ENCODE results near the gene TSPAN9.

The TSPAN9 gene

DNA sequence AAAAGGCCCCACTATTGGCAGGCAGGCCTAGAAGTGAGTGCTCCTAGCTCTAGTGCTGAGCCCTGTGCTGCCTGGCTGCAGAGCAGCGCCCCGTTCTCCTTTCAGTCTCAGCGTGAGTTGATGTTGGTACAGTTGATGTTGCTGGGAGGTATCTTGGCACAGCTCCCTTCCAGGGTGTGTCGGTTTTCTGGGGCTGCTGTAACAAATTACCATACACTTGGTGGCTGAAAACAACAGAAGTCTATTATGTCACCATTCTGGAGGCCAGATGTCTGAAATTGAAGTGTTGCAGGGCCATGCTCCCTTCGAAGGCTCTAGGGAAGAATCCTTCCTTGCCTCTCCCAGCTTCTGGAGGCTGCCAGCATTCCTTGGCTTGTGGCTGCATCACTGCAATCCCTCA, 151.4 kb downstream of the TSPAN9 start:
- no peak for DNase-seq

DNA sequence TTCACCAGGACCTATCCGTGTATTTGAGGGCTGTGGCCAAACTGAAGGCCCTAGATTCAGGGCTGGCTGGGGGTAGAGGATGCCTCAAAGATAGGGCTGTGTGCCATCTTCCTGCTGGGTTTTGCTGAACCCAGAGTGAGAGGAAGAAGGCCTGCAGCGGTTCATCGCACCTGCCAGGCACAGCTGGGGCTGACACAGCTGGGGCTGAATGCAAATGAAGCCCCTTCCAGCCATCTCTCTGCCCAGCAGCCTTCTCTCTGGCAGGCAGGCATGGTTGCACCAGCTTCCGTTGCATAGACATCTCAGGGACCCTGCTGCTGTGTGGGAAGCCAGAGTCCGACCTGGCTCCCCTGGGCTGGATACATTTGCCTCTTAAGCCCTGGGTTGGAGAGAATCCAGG, 152.4 kb downstream of the TSPAN9 start:
- DNase-seq: no peak

DNA sequence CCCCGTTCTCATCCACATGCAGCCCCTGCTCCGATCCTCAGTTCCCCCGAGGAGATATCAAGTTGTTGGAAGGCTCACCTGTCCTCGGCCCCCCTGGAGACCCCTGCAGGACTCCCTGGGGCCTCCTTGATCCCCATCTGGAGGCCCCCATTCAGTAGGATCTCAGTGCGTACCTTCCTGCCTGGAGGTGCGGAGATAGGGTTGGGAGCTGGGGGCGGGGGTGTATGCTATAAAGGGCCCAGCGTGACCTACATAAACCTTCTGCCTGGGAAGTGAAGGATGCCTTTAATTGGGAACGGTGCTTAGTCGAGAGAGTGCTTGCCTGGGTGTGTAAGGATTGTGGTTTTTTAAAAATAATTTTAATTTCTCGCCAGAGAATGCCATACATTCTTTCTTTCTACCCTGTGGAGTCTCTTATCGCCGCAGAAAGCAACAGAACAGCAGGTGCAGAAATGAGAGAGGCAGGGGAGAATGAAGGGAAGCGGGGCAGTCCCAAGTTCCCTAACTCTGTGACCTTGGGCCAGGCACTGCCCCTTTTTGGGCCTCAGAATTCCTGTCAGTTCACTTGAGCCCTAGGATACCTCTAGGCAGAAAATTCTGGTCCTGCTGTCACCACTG, 153.7 kb downstream of the TSPAN9 start:
- peak; percentile 10 for DNase-seq

DNA sequence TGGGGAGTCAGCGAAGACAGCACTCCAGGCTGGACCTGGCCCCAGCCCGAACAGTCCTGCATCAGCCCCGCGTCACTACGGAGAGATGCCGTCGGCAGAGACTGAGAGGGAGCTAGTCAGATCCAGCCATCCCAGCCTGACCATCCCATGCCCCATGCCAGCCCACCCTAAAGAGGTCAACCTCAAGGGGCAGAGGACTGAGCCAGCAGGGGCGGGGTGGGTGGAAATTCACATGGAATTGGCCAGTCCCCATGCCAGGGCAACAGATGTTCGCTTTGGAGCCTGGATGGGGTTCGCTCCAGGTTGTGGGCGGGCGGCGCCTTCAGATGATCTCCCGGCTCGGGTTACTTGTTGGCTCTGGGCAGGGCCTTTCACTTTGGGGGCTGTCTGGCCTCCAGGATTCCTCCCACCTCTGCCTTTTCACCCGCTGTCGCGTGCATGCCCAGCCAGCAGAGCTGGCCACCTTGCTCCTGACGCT, 154.3 kb downstream of the TSPAN9 start:
- no peak for DNase-seq

DNA sequence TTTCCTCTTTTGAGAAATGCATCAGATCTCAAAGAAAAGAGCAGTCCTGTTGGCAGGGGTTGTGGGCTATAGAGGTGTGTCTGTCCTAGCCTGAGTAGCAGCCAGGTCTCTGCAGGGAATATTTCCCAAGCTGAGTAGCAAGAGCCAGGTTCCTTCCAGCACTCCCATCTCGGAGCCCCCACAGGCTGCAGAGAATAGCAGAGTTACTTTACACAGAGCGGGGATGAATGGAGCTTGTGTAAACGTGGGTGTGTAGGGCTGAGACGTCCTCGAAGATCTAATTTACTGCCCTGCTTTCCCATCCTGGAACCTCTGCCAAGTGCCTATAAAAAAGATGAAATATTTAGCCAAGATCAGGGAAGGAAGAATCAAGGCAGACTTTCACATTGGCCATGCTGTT, 156.6 kb downstream of the TSPAN9 start:
- DNase-seq: no peak

GRCh38 chr12:3236345-3237187, 159.4 kb downstream of the TSPAN9 start:
- DNase-seq: peak; percentile 64

DNA sequence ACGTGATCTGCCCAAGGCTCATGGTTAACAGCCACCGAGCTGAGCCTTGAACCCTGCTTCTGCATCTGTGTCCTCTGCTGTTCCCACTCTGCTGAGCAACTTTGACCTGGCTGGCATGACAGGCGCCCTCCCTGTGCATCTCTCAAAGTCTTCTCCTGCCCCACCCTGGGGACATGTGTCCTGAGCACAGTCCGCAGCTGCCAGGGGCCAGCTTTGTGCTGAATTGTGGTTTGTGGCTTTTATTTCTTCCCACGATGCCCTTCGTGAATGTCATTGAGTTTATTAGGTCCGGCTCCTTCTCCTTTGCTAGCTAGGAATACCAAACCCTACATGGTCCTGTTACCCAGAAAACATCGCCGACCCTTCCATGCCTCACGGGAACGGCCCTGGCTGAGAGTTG, 161.0 kb downstream of the TSPAN9 start:
- no peak for DNase-seq

DNA sequence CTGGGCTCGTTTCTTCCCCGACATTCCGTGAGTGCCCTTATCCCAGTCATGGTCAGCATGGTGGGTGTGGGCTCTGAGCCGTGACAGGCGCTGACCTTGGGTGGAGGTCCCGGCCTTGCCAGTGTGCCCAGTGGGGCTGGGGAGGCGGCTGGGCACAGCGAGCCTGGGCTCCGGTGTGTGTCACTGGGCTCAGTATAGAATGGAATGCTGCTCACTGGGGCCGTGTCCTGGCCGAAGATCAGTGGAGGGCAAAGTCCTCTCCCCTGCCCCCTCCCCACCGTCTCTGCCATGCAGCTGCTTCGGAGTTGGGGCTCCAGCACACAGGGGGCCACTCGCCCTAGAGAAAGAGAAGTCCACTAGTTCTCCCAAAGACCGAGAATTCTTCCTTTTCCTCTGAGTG, 164.4 kb downstream of the TSPAN9 start:
- no peak for DNase-seq

- DNase-seq: no peak
Observed at GRCh38 chr12:3242199-3242863, 165.2 kb downstream of the TSPAN9 start.

DNA sequence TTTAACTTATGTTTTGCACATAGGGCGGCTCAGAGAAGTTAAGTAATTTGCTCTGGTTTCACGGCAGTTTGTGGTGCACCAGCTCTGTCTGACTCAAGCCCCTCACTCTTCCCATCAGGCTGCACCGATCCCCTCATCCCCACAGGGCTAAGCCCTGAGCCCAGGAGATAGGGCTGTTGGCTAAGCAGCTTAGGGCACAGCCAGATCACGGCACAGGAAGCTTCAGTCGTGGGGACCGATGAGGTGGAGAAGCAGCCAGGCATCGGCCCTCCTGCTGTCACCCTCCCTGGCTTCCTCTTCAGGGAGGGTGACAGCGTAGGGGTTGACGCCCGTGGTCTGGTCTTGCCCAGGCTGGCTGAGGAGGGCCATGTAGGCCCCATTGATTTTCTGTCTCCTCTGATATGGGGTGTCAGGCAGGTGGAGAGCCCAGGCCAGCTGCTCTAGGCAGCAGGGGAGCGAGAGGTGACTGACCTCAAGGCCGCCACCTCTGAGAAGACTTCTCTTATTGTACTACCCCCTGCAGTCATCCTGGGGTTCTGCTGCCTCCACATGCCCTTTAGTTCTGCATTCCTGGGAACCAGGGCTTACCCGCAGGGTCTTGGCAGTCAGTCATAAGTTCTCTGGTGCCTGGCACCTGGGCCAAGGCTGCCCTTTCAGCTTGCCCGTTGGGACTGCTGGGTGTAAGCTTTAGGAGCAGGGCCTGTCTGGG, 166.4 kb downstream of the TSPAN9 start:
- DNase-seq: no peak

DNA sequence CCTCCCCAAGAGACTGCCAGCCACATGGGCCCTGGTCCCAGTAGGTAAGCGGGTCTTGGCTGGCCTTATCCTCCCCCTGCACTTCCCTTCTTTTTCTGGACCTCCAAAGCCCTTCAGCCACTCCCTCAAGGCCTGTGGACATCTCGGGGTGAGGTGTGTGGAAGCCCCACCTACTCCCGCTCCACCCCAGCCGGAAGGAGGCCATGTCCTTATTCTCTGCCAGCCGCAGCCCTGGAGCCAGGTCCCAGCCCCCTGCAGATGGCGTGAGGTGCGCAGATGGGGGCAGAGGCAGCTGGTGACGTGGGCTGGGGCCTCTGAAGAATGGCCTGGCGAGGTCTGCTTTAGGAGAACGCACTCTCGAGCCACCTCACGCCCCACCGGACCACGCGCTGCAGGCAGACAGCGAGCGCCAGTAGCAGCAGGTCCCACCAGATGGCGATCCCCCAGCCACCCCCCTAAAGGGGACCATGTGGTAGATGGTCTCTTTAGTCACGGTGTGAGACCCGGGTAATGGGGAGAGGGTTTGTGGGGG, 167.1 kb downstream of the TSPAN9 start:
- no peak for DNase-seq

- DNase-seq: no peak
Observed at GRCh38 chr12:3246253-3246652, 169.1 kb downstream of the TSPAN9 start.

- DNase-seq: no peak
Observed at GRCh38 chr12:3247077-3247476, 169.9 kb downstream of the TSPAN9 start.

- no peak for DNase-seq
Observed at GRCh38 chr12:3247629-3248161, 170.5 kb downstream of the TSPAN9 start.

DNA sequence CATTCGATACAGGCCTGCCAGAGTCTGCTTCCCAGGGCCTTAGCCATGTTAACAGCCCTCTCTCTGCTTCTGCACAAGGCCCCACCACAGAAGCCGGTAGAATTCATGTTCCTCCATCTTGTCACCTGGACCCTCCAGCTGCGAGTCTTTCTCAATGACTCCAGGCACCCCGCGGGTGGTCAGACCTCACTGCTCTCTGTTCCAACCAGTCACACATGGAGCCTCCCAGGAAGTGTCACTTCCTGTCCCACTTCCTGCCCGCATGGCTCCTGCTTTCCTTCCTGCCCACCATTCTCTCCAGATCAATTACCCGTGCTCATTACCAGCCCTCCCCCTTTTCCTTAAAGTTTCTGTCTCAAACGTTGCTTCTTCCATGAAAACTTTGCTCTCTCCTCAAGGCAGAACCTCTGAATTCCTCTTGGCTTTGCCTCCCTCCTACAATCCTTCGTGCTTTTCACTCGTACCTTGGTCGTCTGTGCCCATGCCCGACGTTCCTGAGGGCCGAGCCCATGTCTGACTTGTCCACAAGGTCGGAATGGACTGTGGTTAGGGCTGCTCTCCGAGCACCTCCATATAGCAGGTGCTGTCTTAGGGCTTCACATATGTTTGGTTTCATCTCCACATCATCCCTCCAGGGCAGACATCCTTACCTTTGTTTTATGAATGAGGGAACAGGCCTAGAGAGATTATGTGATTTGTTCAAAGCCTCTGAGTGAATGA, 172.1 kb downstream of the TSPAN9 start:
- no peak for DNase-seq

GRCh38 chr12:3250034-3250433, 172.9 kb downstream of the TSPAN9 start:
- DNase-seq: no peak

GRCh38 chr12:3250576-3250975, 173.4 kb downstream of the TSPAN9 start:
- DNase-seq: no peak

DNA sequence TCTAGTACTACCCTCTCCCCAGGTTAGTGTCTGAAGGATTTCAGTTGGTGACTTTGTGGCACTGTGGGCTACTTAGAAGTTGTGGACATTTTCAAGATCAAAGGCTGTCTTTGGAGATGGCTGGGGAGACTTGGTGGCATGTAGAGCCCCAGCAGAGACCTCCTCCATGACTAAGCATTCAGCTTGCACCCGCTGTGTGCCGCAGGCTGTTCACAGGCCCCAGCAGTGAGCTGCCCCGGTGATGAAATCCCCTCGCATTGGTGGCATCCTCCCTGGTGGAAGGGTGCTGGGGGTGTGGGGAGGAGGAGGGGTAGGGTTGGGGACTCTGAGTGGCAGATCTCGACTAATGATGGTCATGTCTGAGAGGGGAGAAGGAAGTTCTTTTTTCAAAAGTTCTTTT, 173.9 kb downstream of the TSPAN9 start:
- no peak for DNase-seq

DNA sequence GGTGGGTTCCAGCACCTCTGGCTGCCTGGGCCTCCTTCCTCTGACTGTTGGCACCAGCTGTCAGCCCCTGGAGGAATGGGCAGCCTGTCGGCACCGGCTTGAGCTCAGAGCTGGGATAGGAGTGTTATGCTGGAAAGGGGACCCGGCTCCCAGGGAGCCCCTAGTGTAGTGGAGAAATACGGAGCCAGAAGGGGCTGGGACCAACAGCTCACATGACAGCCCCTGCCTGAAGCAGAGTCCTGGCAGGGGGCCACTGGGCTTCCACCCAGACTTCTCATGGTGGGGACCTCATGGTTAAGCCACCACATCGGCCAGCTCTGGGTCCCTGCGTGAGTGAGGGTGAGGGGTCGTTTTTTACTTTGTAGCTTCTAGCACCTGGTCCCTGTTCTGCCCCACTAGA, 174.5 kb downstream of the TSPAN9 start:
- DNase-seq: no peak

GRCh38 chr12:3252450-3252891, 175.3 kb downstream of the TSPAN9 start:
- no peak for DNase-seq

GRCh38 chr12:3253682-3254275, 176.6 kb downstream of the TSPAN9 start:
- no peak for DNase-seq
